Lower lobe of right lung (tissue), 2 donors: ENCODE results near the gene SNX1. TPM values are rescaled to one million over a fixed set of nuclear protein-coding genes. Genes with fewer than 3 reads are reported as not detected.
A peak's percentile ranks its signal among the peaks of the same experiment; 100 is the strongest.
"Not testable (repeated sequence)": the region's sequence is repeated elsewhere in the genome, so short reads cannot be mapped to it uniquely, and the experiment has no call there.

ENCODE experiments used
- ATAC-seq, 2 donors: fragments of 200-7000 bp; cut with Tn5 transposase; one replicate each; pipeline ENCODE4 v1.9.1; 2020 to 2022; ENCODE audit warnings: mild to moderate bottlenecking in 2 of 2, moderate library complexity in 2 of 2
- DNase-seq: peaks from one replicate; pipeline ENCODE4 v3.0.0-alpha.2; 2020
- H3K27ac ChIP-seq: fragments of 200-600 bp; one replicate; pipeline ENCODE4 v1.8.0; 2022
- H3K27me3 ChIP-seq: fragments of 200-600 bp; one replicate; pipeline ENCODE4 v1.8.0; 2022; ENCODE audit warnings: low read depth
- H3K36me3 ChIP-seq: fragments of 200-600 bp; one replicate; pipeline ENCODE4 v1.8.0; 2022; ENCODE audit warnings: mild to moderate bottlenecking
- H3K4me1 ChIP-seq: fragments of 200-600 bp; one replicate; pipeline ENCODE4 v1.8.0; 2022
- H3K4me3 ChIP-seq: fragments of 200-600 bp; one replicate; pipeline ENCODE4 v1.8.0; 2022; ENCODE audit warnings: mild to moderate bottlenecking
- H3K9me3 ChIP-seq: fragments of 200-600 bp; one replicate; pipeline ENCODE4 v1.8.0; 2022
- intact Hi-C: fragments of 100-400 bp; cut with DNase I; formaldehyde crosslinking; loops from one replicate; pipeline ENCODE4 v1.11.0; 2022
- total RNA-seq: library from RNA; stranded (reverse); fragmentation: NEBNext Ultra II Directional; extraction: Animal tissue kit (Norgen Biotek cat#: 25700); gene quantifications from one replicate; pipeline ENCODE4 v1.2.1, GENCODE V29; 2021
- TF ChIP-seq, protein P1 (sequence below): fragments of 200-600 bp; IDR thresholded peaks from one replicate; pipeline ENCODE4 v1.8.0; 2022; ENCODE audit warnings: antibody characterized with exemption, mild to moderate bottlenecking
- donor health status: DM: no; HTN: yes; CAD: no; lungs with severe emphysema.

Gene SNX1
- total RNA-seq, 1 donor from 2014 or later, result 157 TPM

DNA sequence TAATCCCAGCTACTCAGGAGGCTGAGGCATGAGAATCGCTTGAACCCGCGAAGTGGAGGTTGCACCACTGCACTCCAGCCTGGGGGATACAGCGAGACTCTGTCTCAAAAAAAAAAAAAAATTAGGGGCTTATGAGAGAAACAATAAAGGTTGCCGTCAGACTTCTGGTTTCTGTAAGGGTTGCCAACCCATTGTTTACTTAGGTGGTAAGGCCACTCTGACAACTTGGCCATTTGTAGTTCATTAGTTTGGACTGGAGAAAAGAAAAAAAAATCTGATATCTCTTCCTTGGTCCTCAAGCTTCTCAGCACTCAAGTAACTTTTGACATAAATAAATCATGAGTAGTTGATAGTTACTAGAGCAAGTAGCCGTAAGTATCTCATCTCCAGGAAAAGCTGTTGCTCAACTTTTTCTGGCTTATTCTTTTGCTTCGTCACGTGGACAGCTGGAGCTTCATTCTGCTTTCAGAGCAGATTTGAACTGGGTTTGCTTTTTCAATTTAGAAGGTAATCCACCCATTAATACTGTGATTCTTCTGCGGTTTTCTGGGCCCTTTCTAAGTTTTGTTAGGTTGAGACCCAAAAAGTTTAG lies 9.4 kb downstream of the SNX1 start:
- intact Hi-C loops, result no loop called here
- ATAC-seq (peak; percentile 64 to 76), DNase-seq (no peak)
- peak overlapping the region; percentile 18 for H3K27ac ChIP-seq
- H3K4me1 ChIP-seq, result peaks cover 70% of the 10 kb centered on the region
- TF ChIP-seq, protein P1, sequence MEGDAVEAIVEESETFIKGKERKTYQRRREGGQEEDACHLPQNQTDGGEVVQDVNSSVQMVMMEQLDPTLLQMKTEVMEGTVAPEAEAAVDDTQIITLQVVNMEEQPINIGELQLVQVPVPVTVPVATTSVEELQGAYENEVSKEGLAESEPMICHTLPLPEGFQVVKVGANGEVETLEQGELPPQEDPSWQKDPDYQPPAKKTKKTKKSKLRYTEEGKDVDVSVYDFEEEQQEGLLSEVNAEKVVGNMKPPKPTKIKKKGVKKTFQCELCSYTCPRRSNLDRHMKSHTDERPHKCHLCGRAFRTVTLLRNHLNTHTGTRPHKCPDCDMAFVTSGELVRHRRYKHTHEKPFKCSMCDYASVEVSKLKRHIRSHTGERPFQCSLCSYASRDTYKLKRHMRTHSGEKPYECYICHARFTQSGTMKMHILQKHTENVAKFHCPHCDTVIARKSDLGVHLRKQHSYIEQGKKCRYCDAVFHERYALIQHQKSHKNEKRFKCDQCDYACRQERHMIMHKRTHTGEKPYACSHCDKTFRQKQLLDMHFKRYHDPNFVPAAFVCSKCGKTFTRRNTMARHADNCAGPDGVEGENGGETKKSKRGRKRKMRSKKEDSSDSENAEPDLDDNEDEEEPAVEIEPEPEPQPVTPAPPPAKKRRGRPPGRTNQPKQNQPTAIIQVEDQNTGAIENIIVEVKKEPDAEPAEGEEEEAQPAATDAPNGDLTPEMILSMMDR, result no peak
- no peak overlapping the region for H3K4me3 ChIP-seq
- no peaks in the 10 kb centered on the region for H3K36me3 ChIP-seq
- no peaks in the 10 kb centered on the region for H3K27me3 ChIP-seq
- H3K9me3 ChIP-seq, result no peaks in the 10 kb centered on the region

DNA sequence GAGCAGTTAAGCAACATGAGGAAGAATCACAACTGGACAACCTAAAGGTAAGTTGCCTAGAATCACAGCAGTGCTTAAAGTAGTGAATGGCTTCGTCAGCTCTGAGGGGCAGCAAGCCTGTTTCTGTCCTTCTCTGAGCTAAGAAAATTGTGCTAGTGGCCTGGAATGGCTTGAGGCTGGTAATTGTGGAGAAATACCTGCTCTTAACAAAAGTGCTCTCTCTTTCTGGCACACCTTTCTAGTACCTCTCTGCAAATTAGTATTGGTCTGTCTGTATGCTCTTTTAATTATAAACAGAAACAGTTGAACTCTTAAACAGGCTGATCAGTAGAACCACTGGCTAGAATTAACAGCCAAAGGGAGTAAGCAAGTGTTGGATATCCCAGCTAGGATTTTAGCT lies 11.6 kb downstream of the SNX1 start:
- Histone ChIP-seq H3K36me3 (peaks cover 2% of the 10 kb centered on the region), H3K27ac (no peak overlapping the region), H3K4me3 (no peak overlapping the region), H3K9me3 (no peaks in the 10 kb centered on the region), H3K27me3 (no peaks in the 10 kb centered on the region), H3K4me1 (peaks cover 75% of the 10 kb centered on the region)
- intact Hi-C loops, result no loop called here
- TF ChIP-seq, protein P1, result no peak
- DNase-seq, result no peak
- ATAC-seq, result peak; percentile 18 to 61

DNA sequence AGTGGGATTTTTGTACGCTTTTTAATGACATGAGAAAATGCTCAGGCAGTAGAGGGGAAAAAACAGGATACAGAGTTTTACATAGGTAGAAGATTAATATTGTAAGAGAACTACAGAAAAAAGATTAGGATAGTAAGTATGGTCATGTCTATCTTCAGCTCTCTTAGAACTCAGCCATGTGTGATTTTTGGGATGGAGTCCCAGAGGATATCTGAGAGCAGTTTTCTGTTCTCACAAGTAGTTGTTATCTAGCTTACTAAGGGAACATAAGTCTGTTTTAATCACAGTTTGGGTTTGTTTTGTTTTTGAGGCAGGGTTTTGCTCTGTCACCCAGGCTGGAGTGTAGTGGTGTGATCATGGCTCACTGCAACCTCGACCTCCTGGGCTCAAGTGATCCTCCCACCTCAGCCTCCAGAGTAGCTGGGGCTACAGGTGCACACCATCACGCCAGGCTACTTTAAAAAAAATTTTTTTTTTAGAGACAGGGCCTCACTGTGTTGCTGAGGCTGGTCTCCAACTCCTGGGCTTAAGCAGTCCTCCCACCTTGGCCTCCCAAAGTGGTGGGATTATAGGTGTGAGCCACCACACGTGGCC lies 14.4 kb downstream of the SNX1 start:
- H3K9me3 ChIP-seq, intact Hi-C loops, DNase-seq, H3K27ac ChIP-seq, ATAC-seq, H3K27me3 ChIP-seq, H3K4me3 ChIP-seq: not testable (repeated sequence)
- H3K36me3 ChIP-seq, result peaks cover 30% of the 10 kb centered on the region
- peaks cover 74% of the 10 kb centered on the region for H3K4me1 ChIP-seq

DNA sequence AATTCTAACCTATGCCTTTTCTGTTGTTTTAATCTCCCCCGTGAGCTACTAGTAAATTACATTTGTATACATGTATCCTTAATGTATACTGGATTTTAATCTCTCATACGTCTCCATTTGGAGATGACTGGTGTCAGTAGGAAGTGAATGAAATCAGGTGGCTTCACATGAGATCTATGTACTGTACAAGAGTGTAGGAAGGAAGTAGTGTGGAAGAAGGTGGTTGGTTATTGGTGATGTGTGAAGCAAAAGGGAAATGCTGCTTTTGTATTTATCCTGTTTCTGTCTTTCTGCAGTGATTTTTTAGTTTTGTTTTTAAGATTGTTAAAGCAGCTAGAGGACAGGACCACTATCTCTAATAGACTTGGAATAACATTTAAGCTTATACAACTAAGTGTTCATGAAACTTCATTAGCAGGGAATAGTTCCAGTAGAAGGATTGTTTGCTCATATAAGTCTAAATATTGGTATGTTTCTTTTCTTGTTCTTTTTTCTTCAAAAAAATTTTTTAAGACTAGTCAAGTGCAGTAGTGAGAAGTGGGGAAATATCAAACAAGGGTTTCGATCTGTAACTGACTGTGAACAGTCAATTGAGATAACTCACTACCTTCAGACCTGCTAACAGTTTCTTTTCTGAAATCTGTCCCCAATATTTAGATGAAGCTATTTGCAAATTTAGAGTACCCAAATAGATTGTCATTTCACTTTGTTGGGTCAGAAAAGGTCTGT lies 15.3 kb downstream of the SNX1 start:
- Histone ChIP-seq H3K9me3 (no peaks in the 10 kb centered on the region), H3K4me1 (peaks cover 65% of the 10 kb centered on the region), H3K27me3 (no peaks in the 10 kb centered on the region), H3K4me3 (no peak overlapping the region), H3K27ac (no peak overlapping the region), H3K36me3 (peaks cover 39% of the 10 kb centered on the region)
- no peak for ATAC-seq
- intact Hi-C loops, result no loop called here
- TF ChIP-seq, protein P1, result no peak
- no peak for DNase-seq

DNA sequence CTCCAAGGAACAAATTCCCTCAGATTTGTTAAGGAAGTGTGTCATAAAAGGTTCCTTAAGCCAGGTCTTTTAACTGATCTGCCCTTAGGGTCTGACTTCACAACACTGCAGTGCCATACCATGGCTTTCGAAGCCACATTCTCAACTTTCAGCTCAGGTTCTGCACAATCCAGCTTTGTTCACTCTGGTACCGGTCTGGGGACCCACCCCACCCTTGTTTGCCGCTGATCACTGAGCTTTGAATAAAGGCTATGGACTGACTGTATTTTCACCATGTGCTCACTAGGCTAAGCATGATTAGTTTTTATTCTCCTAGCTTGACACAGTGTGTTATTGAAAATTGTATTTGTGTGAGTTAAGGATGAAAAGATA lies 15.9 kb downstream of the SNX1 start:
- Histone ChIP-seq H3K27ac (no peak overlapping the region), H3K27me3 (no peaks in the 10 kb centered on the region), H3K4me1 (peaks cover 61% of the 10 kb centered on the region), H3K9me3 (no peaks in the 10 kb centered on the region), H3K36me3 (peaks cover 43% of the 10 kb centered on the region), H3K4me3 (no peak overlapping the region)
- DNase-seq (no peak), ATAC-seq (no peak)
- intact Hi-C loops, result no loop called here
- TF ChIP-seq, protein P1, result no peak
